CD4-positive, alpha-beta T cell treated with Interleukin-15 for 4 hours (primary cell): ENCODE results near the gene C2orf72.
"Not testable (repeated sequence)": the region's sequence is repeated elsewhere in the genome, so short reads cannot be mapped to it uniquely, and the experiment has no call there.

ENCODE experiments used
- DNase-seq: peaks from one replicate; pipeline ENCODE4 v3.0.0-alpha.2; 2020; ENCODE audit warnings: low spot score

C2orf72 gene

GRCh38 chr2:231046916-231047273, 9.6 kb downstream of the C2orf72 start:
- no peak for DNase-seq

GRCh38 chr2:231047274-231047922, 10.1 kb downstream of the C2orf72 start:
- no peak for DNase-seq

- no peak for DNase-seq
Measured at GRCh38 chr2:231047923-231048915, 10.9 kb downstream of the C2orf72 start.

GRCh38 chr2:231049286-231050017, 12.1 kb downstream of the C2orf72 start:
- no peak for DNase-seq

- no peak for DNase-seq
Measured at GRCh38 chr2:231050018-231050901, 12.9 kb downstream of the C2orf72 start.

GRCh38 chr2:231051116-231051515, 13.8 kb downstream of the C2orf72 start:
- no peak for DNase-seq

- DNase-seq, result peak; percentile 84
Measured at GRCh38 chr2:231052494-231053451, 15.4 kb downstream of the C2orf72 start.

- DNase-seq, result no peak
Measured at GRCh38 chr2:231053846-231054245, 16.5 kb downstream of the C2orf72 start.

- peak; percentile 95 for DNase-seq
Measured at GRCh38 chr2:231056453-231057416, 19.4 kb downstream of the C2orf72 start, which contains the start of gene PSMD1. Gene PSMD1 (plus strand): TSS chr2:231056867. CDS start chr2:231057026, 159 bp downstream.

- no peak for DNase-seq
Measured at GRCh38 chr2:231057590-231057989, 20.3 kb downstream of the C2orf72 start.

GRCh38 chr2:231058761-231059550, 21.6 kb downstream of the C2orf72 start:
- DNase-seq, result no peak

- DNase-seq, result no peak
Measured at GRCh38 chr2:231059756-231060155, 22.4 kb downstream of the C2orf72 start.

GRCh38 chr2:231062776-231063175, 25.5 kb downstream of the C2orf72 start:
- no peak for DNase-seq

GRCh38 chr2:231063347-231063746, 26.0 kb downstream of the C2orf72 start:
- no peak for DNase-seq

- DNase-seq, result no peak
Measured at GRCh38 chr2:231065966-231066365, 28.6 kb downstream of the C2orf72 start.

GRCh38 chr2:231067531-231067930, 30.2 kb downstream of the C2orf72 start:
- not testable (repeated sequence) for DNase-seq

- DNase-seq, result peak; percentile 10
Measured at GRCh38 chr2:231068525-231069222, 31.4 kb downstream of the C2orf72 start.
